Smooth muscle cell of bladder (primary cell): ENCODE results near the gene LKAAEAR1. TPM values are rescaled to one million over a fixed set of nuclear protein-coding genes. Genes with fewer than 3 reads are reported as not detected.

Experiments
- total RNA-seq: library from RNA; depleted of rRNA; stranded (reverse); fragments of >200 nt; gene quantifications from 2 replicates; pipeline ENCODE4 v1.2.3, GENCODE V29; 2014

LKAAEAR1 gene, protein sequence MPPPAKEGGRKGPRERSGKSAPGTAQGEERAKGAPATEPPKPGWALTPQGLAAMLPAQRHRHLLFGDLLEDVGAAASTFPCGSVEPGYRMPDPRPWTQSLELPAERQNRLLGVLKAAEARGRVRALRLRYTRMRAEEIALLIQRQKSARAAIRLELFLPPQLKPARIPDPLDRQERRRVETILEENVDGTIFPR
- 0.14 TPM in 1 of 2 replicates, not detected in the other for total RNA-seq

GRCh38 chr20:64083804-64084684, at the start of gene LKAAEAR1:
Gene LKAAEAR1, minus strand, starts transcription at chr20:64084398. Its CDS starts 179 bp downstream, at chr20:64084219.

DNA sequence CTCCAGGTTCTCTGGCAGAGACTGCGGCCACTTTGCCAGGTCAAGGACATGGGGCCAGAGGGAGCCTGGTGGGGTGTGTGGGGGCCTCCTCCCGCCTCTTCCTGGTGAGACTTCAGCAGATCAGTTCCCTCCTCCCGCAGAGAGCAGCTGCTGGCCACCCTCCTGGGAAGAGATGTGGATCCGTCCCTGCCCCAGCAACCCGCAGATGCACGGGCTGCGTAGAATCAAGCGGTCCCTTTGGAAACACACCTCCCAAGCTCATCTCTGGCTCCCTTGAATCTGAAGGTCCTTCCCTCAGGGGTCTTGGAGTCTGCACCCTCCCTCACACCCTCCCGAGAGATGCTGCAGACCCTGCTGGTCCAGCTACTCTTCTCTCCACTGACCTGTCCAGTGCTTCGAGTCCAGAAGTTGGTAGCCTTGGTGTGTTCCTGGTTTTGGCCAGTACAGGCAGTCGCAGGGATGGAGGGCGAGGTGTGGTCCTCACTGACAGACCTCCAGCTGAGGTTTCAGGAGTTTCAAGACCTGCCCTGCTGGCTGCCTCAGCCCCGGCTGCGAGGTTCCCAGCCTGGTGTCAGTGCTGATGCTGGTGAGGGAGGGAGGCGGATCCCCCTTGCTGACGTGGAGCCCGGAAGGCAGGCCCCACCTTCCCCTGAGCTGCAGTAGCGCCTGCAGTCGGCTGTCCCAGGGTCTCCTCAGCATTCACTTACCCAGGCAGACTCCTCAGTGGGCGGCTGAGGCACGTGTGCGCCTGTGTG, 23.0 kb upstream of the LKAAEAR1 start, which contains the start of gene NPBWR2:
TSS of gene NPBWR2 (minus strand) at position 585 of the 755 bp plus-strand sequence. CDS start 734 bp downstream, outside the sequence.

DNA sequence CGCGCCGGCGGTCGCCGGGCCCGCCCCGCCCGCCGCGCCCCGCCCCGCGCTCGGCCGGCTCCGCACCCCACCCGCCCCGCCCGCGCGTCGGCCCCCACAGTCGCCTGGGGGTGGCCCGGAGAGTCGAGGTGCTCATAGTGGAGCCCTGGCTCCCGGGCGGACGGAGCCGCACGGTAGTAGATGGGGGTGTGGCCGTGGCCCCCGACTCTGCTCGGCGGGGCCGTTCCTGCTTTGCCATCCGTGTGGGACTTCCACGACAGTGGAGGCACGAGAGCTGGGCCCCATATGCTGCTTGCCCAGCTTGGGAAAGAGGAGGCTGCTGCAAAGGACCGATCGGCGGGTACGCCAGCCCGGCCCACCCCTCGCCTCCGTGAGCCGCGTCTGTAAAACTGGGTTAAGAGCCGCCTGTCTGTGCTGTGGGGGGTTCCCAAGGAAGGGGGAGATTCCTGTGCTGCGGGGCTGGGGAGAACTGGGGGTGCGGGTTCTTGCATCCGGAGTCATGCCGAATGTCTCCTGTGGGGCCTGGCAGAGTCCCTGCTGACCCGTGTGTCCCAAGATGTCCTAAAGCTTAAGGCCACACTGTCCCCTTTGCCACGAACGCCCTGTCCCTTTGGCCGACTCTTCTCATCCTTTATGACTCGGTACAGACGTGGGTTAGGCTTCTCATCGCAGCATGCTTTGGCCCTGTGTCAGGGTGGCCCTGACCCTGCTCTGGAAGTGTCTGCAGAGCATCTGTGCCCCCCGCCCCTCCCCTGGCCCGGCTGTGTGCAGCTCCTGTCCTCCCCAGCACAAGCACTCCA, 4.0 kb downstream of the LKAAEAR1 start, which contains the start of gene OPRL1:
TSS of gene OPRL1 (plus strand) at position 70 of the 800 bp plus-strand sequence. CDS start 12,639 bp downstream, outside the sequence.

GRCh38 chr20:64079273-64080012, 4.8 kb downstream of the LKAAEAR1 start, which contains the start of gene RGS19:
Gene RGS19, minus strand, starts transcription at chr20:64079518. Its CDS starts 2,632 bp downstream, at chr20:64076886.

GRCh38 chr20:64062596-64063388, 21.4 kb downstream of the LKAAEAR1 start, which contains the start of gene TCEA2:
Gene TCEA2, plus strand, starts transcription at chr20:64063198. Its CDS starts 115 bp downstream, at chr20:64063313.

GRCh38 chr20:64049060-64049877, 34.9 kb downstream of the LKAAEAR1 start, which contains the start of gene SOX18:
Gene SOX18, minus strand, starts transcription at chr20:64049639. Its CDS starts 123 bp downstream, at chr20:64049516.

DNA sequence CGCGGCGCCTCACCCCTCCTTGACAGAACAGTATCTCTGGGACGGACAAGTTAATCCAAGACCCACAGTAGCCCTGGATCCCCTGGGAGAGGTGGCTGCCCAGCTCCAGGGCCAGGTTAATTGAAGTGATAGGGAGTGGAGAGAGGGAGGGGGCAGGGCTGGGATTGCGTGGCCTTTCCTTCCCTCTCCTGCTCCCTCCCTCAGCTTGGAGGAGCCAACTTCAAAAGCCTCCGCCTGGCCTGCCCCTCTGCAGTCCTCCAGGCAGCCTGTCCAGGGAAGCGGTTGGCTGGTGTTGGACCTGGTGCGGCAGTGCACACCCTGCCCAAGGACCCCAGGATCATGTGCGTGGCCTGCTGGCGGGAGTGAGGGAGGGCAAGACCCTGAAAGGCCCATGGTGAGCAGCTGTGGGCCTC, 48.3 kb downstream of the LKAAEAR1 start, which contains the start of gene C20orf204:
TSS of gene C20orf204 (plus strand) at position 250 of the 413 bp plus-strand sequence. CDS start at position 392, 142 bp downstream.

Other genes with a start within 250 kb of the LKAAEAR1 start
- not detected in 2 replicates for gene ABHD16B, start 222.9 kb downstream of the LKAAEAR1 start, total RNA-seq
- gene TPD52L2, start 219.1 kb downstream of the LKAAEAR1 start, total RNA-seq, result 112 and 116 TPM in 2 replicates
- 49.6 and 68.2 TPM in 2 replicates for gene DNAJC5, start 189.3 kb downstream of the LKAAEAR1 start, total RNA-seq
- 14.5 and 15.9 TPM in 2 replicates for gene UCKL1, start 128.0 kb downstream of the LKAAEAR1 start, total RNA-seq
- gene ZNF512B, start 114.5 kb downstream of the LKAAEAR1 start, total RNA-seq, result 4.7 and 6.1 TPM in 2 replicates
- gene SAMD10, start 104.8 kb downstream of the LKAAEAR1 start, total RNA-seq, result 0.28 and 0.43 TPM in 2 replicates
- 57.0 and 63.9 TPM in 2 replicates for gene PRPF6, start 103.3 kb downstream of the LKAAEAR1 start, total RNA-seq
- gene C20orf204, start 48.2 kb downstream of the LKAAEAR1 start, total RNA-seq, result 0.57 and 0.92 TPM in 2 replicates
- gene SOX18, start 34.8 kb downstream of the LKAAEAR1 start, total RNA-seq, result 0.18 TPM in 1 of 2 replicates, not detected in the other
- 27.3 and 33.7 TPM in 2 replicates for gene TCEA2, start 21.2 kb downstream of the LKAAEAR1 start, total RNA-seq
- gene RGS19, start 4.9 kb downstream of the LKAAEAR1 start, total RNA-seq, result 7.3 and 7.8 TPM in 2 replicates
- 1.6 and 1.9 TPM in 2 replicates for gene OPRL1, start 4.3 kb downstream of the LKAAEAR1 start, total RNA-seq
- not detected in 2 replicates for gene NPBWR2, start 23.2 kb upstream of the LKAAEAR1 start, total RNA-seq
- gene MYT1, start 80.1 kb upstream of the LKAAEAR1 start, total RNA-seq, result not detected in 2 replicates
- 37.7 and 41.5 TPM in 2 replicates for gene PCMTD2, start 171.3 kb upstream of the LKAAEAR1 start, total RNA-seq